HepG2 (cell line): ENCODE data around the gene CCDC88C. TPM values are rescaled to one million over a fixed set of nuclear protein-coding genes. Genes with fewer than 3 reads are reported as not detected.

Experiments
- ATAC-seq: fragments of 200-7000 bp; cut with Tn5 transposase; 3 replicates; pipeline ENCODE4 v1.9.1; 2020; ENCODE audit warnings: mild to moderate bottlenecking, moderate library complexity
- BruUV-seq: library from RNA; stranded (reverse); fragments of 400-500 nt; replicated peaks from 2 replicates; lab custom pipeline; 2021; lab: Mats Ljungman, UMichigan
- CTCF ChIA-PET: fragments of 300-600 bp; formaldehyde crosslinking; extraction: SDS; loops from one replicate; lab custom pipeline; 2021; ENCODE audit warnings: low total read pairs, inconsistent platforms, low intra/inter-chr PET ratio; lab: Yijun Ruan, JAX
- POLR2A ChIA-PET: fragments of 350-600 bp; sonication (Branson Sonifier 250); formaldehyde crosslinking; loops from one replicate; lab custom pipeline; 2020; ENCODE audit warnings: antibody characterized with exemption, inconsistent platforms; lab: Yijun Ruan, JAX
- DNase-seq: peaks from one replicate; pipeline ENCODE4 v3.0.0-alpha.2; 2015; ENCODE audit warnings: low spot score
- FAIRE-seq: peaks from 3 replicates; lab custom pipeline; 2011; peaks lifted over from hg19 to GRCh38; lab: Jason Lieb, UNC
- H2AFZ ChIP-seq: one replicate; pipeline ENCODE4 v1.6.1; 2011; ENCODE audit warnings: low read length, inconsistent platforms
- H3K27ac ChIP-seq: fragments of 300-600 bp; 3 replicates; pipeline ENCODE4 v1.8.0; 2011; ENCODE audit warnings: mixed run types, mild to moderate bottlenecking, mixed read lengths, low read length, inconsistent platforms; ENCODE audit not compliant: insufficient read depth; ENCODE audit errors: extremely low read length
- H3K27me3 ChIP-seq, 2 experiments: fragments of 200-600 bp in 1 of 2; 2 replicates in 1 of 2; 3 replicates in 1 of 2; pipeline versions ENCODE4 v1.6.0 to v1.8.0; 2011; ENCODE audit warnings: low read length in 2 of 2, mild to moderate bottlenecking in 2 of 2, moderate library complexity in 2 of 2, inconsistent platforms in 1 of 2; ENCODE audit not compliant: insufficient read depth in 2 of 2, control insufficient read depth in 1 of 2
- H3K36me3 ChIP-seq, 2 experiments: fragments of 200-600 bp in 1 of 2; replicated peaks in 1 of 2; 2 replicates in 1 of 2; 3 replicates in 1 of 2; pipeline versions ENCODE4 v1.5.1 to v1.8.0; 2011; ENCODE audit warnings: low read length in 2 of 2, inconsistent platforms in 1 of 2; ENCODE audit not compliant: insufficient read depth in 2 of 2, control insufficient read depth in 1 of 2
- H3K4me1 ChIP-seq: 2 replicates; pipeline ENCODE4 v1.5.1; 2012; ENCODE audit warnings: low read length, inconsistent platforms; ENCODE audit not compliant: insufficient read depth
- H3K4me2 ChIP-seq: 2 replicates; pipeline ENCODE4 v1.6.0; 2011; ENCODE audit warnings: low read depth, low read length, inconsistent platforms
- H3K4me3 ChIP-seq, 3 experiments: fragments of 200-600 bp in 1 of 3; sonication (generic), shearing (Covaris generic) in 1 of 3; replicated peaks in 1 of 3; 2 replicates each; pipeline ENCODE4 v1.5.1; 2011 to 2016; ENCODE audit warnings: low read length in 3 of 3, inconsistent platforms in 2 of 3, low read depth in 2 of 3, mild to moderate bottlenecking in 2 of 3, control low read depth in 1 of 3, mixed read lengths in 1 of 3; ENCODE audit not compliant: insufficient read depth in 1 of 3
- H3K79me2 ChIP-seq: one replicate; pipeline ENCODE4 v1.6.1; 2011; ENCODE audit warnings: low read length, inconsistent platforms; ENCODE audit not compliant: insufficient read depth
- H3K9ac ChIP-seq: 2 replicates; pipeline ENCODE4 v1.6.0; 2011; ENCODE audit warnings: mild to moderate bottlenecking, low read depth, low read length, inconsistent platforms; ENCODE audit not compliant: insufficient read depth
- H3K9me3 ChIP-seq: 2 replicates; pipeline ENCODE4 v1.5.1; 2012; ENCODE audit warnings: mild to moderate bottlenecking, low read length
- H4K20me1 ChIP-seq: 2 replicates; pipeline ENCODE4 v1.6.0; 2011; ENCODE audit warnings: inconsistent platforms, mild to moderate bottlenecking, low read length, moderate library complexity; ENCODE audit not compliant: insufficient read depth
- AKNA ChIP-seq: sonication (generic); formaldehyde crosslinking; IDR thresholded peaks from 2 replicates; pipeline ENCODE4 v1.4.0; 2020; ENCODE audit warnings: missing genetic modification reagents, borderline replicate concordance
- ATAD3A ChIP-seq: sonication (generic); formaldehyde crosslinking; IDR thresholded peaks from 2 replicates; pipeline ENCODE4 v1.4.0; 2020; ENCODE audit warnings: missing genetic modification reagents
- CEBPZ ChIP-seq: IDR thresholded peaks from 2 replicates; pipeline ENCODE4 v1.6.1; 2012; ENCODE audit warnings: low read length, improper control_type of control experiment
- KLF13 ChIP-seq: sonication (generic); formaldehyde crosslinking; IDR thresholded peaks from 2 replicates; pipeline ENCODE4 v1.4.0; 2020; ENCODE audit warnings: mild to moderate bottlenecking, missing genetic modification reagents
- PHF8 ChIP-seq: sonication (generic); formaldehyde crosslinking; IDR thresholded peaks from 2 replicates; pipeline ENCODE4 v1.5.0; 2020; ENCODE audit warnings: missing genetic modification reagents
- PRDM10 ChIP-seq: sonication (generic); formaldehyde crosslinking; IDR thresholded peaks from 2 replicates; pipeline ENCODE4 v1.4.0; 2020; ENCODE audit warnings: low read depth, missing genetic modification reagents
- RARA ChIP-seq: IDR thresholded peaks from 2 replicates; pipeline ENCODE4 v1.6.1; 2016; ENCODE audit warnings: missing genetic modification reagents, missing compliant biosample characterization
- SP4 ChIP-seq: sonication (generic); formaldehyde crosslinking; IDR thresholded peaks from 2 replicates; pipeline ENCODE4 v1.8.1; 2023; ENCODE audit warnings: mild to moderate bottlenecking, missing genetic modification reagents
- ZNF597 ChIP-seq: sonication (generic); formaldehyde crosslinking; IDR thresholded peaks from 2 replicates; pipeline ENCODE4 v1.5.0; 2020; ENCODE audit warnings: missing genetic modification reagents
- WGBS: methylation state at CpG from one replicate; pipeline ENCODE4 v1.1.6; 2017; ENCODE audit warnings: low lambda C conversion rate; 5-methylcytosine and 5-hydroxymethylcytosine counted together
- in situ Hi-C: cut with HindIII; loops from 2 replicates; pipeline ENCODE4 v1.10.0; 2017; ENCODE audit warnings: low pct_unique_long_range_greater_than_20kb; ENCODE audit not compliant: extremely low pct_ligation_motif_present
- intact Hi-C: fragments of 100-400 bp; cut with micrococcal nuclease; formaldehyde crosslinking; loops from one replicate; pipeline ENCODE4 v1.10.0; 2022; ENCODE audit not compliant: unreplicated experiment
- polyA plus RNA-seq, 8 experiments: library from polyadenylated mRNA; depleted of rRNA in 3 of 8; stranded (reverse) in 7 of 8; unstranded in 1 of 8; fragments of >200 nt; fragmentation: Illumina TruSeq in 4 of 8; extraction: Trizol in 4 of 8; gene quantifications; 2 replicates each; pipeline versions ENCODE4 v1.2.1 to v1.2.3, GENCODE V29; 2011 to 2016; ENCODE audit warnings: low read depth in 4 of 8, missing spikeins in 1 of 8, mixed read lengths in 1 of 8; ENCODE audit not compliant: insufficient read depth in 1 of 8
- total RNA-seq, 5 experiments: library from RNA; depleted of rRNA; stranded (reverse); fragments of >200 nt; fragmentation: Illumina TruSeq; extraction: Trizol; gene quantifications; 2 replicates each; pipeline ENCODE4 v1.2.3, GENCODE V29; 2016; ENCODE audit warnings: low read depth in 1 of 5

Gene CCDC88C
- total and polyA plus RNA-seq, 2 of the 13 experiments (the other 11 are each of a cell fraction or from before 2014, with no cell fraction given) = 3.6 to 11.7 TPM

GRCh38 chr14:91381801-91382670 lies 35.6 kb downstream of the CCDC88C start:
- H3K27me3 ChIP-seq = no peaks in the 10 kb centered on the region
- DNase-seq (no peak), ATAC-seq (no peak), FAIRE-seq (no peak)
- ChIA-PET POLR2A (no interaction called here), CTCF (no interaction called here)
- no peak overlapping the region for H3K4me3 ChIP-seq
- H3K9ac ChIP-seq = no peak overlapping the region
- in situ Hi-C loops = no loop called here
- intact Hi-C loops = loop anchor here (2.0 kb wide), 1 partner anchor 31 kb away; no protein-coding TSS in a partner anchor
- H2AFZ ChIP-seq = no peak overlapping the region
- no peaks in the 10 kb centered on the region; a peak in 1 of 5 replicates for H3K36me3 ChIP-seq
- peaks cover 25% of the 10 kb centered on the region for H3K4me1 ChIP-seq
- 93% methylated on average over 13 of the region's 13 CpGs for whole genome bisulfite sequencing
- H3K9me3 ChIP-seq = no peaks in the 10 kb centered on the region
- BruUV-seq = no TSS peak
- peaks cover 13% of the 10 kb centered on the region; the same call in 1 of the 2 replicates for H4K20me1 ChIP-seq
- H3K27ac ChIP-seq = no peak overlapping the region
- H3K4me2 ChIP-seq = no peak overlapping the region
- H3K79me2 ChIP-seq = peaks cover 12% of the 10 kb centered on the region
- TF ChIP-seq PHF8 (no peak), CEBPZ (no peak), KLF13 (CRISPR knock-in tag) (no peak), RARA (CRISPR knock-in tag) (no peak), ATAD3A (CRISPR knock-in tag) (no peak), PRDM10 (no peak), AKNA (CRISPR knock-in tag) (no peak), SP4 (CRISPR knock-in tag) (no peak), ZNF597 (CRISPR knock-in tag) (no peak)
